ENCODE data around the gene IFNG-AS1.

IFNG-AS1 gene

DNA sequence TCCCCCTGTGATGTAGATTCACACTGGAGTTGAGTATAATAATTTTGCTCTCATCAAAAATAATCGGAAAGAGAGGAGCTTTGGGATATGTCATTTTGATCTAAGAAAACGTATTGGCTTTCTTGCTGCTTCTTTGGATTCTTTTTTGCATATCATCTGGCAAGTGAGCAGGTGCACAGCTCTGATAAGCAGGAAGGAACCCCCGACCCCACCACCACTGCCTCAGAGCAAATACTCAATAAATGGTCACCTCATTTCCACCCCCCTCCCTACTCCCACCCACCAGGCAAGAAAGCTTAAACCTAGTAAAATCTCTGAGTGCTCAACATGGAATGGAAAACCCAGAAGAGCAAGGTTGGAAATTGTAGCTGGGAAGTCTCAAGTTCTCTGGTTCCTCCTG, 49.4 kb downstream of the IFNG-AS1 start:
- Mint-ChIP-seq H3K27ac (peak overlapping the region; percentile 75), H3K4me1 (peaks cover 63% of the 10 kb centered on the region), H3K36me3 (peaks cover 4% of the 10 kb centered on the region), H3K4me3 (no peak overlapping the region), H3K9me3 (peaks cover 5% of the 10 kb centered on the region)
- no peak for DNase-seq (ENCODE audit: low spot score in 2 of 2)
- no peak for ATAC-seq

DNA sequence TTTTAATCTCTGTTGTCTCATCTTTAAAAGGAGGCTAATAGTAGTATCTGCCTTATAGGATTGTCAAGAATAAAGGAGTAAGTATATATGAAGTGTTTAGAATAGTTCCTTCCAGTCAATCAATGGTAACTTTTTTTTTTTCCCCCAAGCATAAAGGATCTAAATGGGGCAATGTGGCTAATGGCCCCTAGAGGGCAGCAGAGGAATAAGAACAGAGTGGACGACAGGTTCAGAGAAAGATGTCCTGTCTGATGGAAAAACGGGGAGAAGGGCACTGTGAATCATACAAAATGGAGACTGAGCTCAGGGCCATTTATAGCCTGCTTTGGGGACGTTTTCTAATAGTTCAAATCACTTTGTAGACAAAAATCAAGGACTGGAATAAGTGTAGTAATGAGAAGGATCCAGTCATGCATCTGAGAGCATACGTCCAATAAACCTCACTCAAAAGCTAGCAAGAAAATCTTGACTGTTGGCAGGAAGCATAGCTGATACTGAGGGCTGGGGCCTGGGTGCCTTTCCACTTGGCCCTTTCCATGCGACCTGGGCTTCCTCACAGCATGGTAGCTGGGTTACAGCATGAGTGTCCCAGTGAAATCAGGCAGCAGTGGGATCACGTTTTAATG, 51.3 kb downstream of the IFNG-AS1 start:
- Mint-ChIP-seq H3K36me3 (peaks cover 4% of the 10 kb centered on the region), H3K27ac (peak overlapping the region; percentile 90), H3K4me1 (peaks cover 58% of the 10 kb centered on the region), H3K4me3 (peak overlapping the region; percentile 32), H3K9me3 (peaks cover 3% of the 10 kb centered on the region)
- ATAC-seq (peak; percentile 65), DNase-seq (ENCODE audit: low spot score in 2 of 2) (peak; percentile 51 to 83)

GRCh38 chr12:68042212-68042699, 53.0 kb downstream of the IFNG-AS1 start:
- Mint-ChIP-seq H3K4me3 (peak overlapping the region; percentile 32), H3K9me3 (no peaks in the 10 kb centered on the region), H3K36me3 (peaks cover 4% of the 10 kb centered on the region), H3K27ac (peak overlapping the region; percentile 90), H3K4me1 (peaks cover 45% of the 10 kb centered on the region)
- DNase-seq (ENCODE audit: low spot score in 2 of 2), result peak in 1 of 2 donors; percentile 70
- peak; percentile 80 for ATAC-seq

- H3K36me3 Mint-ChIP-seq, result peaks cover 4% of the 10 kb centered on the region
- H3K4me1 Mint-ChIP-seq, result peaks cover 33% of the 10 kb centered on the region
- DNase-seq (ENCODE audit: low spot score in 2 of 2) (no peak), ATAC-seq (peak; percentile 44)
- no peak overlapping the region for H3K27ac Mint-ChIP-seq
- H3K4me3 Mint-ChIP-seq, result no peak overlapping the region
- H3K9me3 Mint-ChIP-seq, result no peaks in the 10 kb centered on the region
Observed at GRCh38 chr12:68043435-68043834, 54.2 kb downstream of the IFNG-AS1 start.

DNA sequence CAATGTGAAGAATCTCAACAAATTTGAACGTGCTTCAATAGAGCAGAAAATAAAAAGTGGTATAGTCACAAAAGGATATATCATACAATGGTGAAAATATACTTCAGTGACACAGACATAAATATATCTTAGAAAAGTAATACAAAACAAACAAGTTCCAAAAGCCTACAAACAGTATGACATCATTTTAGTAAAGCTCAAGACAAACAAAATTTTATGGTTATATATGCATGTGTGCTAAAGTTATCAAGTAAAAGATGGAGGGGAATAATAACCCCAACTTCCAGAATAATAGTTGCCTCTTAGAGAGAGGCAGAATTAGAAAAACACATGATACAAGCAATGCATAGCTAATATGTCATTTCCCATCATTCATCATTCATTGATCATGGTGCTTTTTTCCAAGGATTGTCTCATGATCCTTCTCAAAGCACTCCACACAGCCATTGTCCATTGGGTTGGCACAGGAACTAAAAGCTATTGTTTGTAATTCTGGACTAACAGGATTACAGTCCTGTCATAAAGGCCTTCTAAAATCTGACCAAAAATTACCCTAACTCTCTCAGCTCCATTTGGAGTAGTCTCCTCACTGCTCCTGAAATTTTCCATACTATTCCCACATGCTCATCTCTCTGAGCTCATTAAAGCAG, 59.5 kb downstream of the IFNG-AS1 start:
- Mint-ChIP-seq H3K4me1 (no peaks in the 10 kb centered on the region), H3K36me3 (no peaks in the 10 kb centered on the region), H3K9me3 (no peaks in the 10 kb centered on the region), H3K4me3 (no peak overlapping the region), H3K27ac (no peak overlapping the region)
- no peak for DNase-seq (ENCODE audit: low spot score in 2 of 2)
- ATAC-seq, result no peak

GRCh38 chr12:68056300-68056699, 67.1 kb downstream of the IFNG-AS1 start:
- H3K9me3 Mint-ChIP-seq, result peaks cover 13% of the 10 kb centered on the region
- no peaks in the 10 kb centered on the region for H3K4me1 Mint-ChIP-seq
- H3K27ac Mint-ChIP-seq, result no peak overlapping the region
- no peak for DNase-seq (ENCODE audit: low spot score in 2 of 2)
- H3K36me3 Mint-ChIP-seq, result no peaks in the 10 kb centered on the region
- ATAC-seq, result no peak
- no peak overlapping the region for H3K4me3 Mint-ChIP-seq

GRCh38 chr12:68063900-68064590, 74.8 kb downstream of the IFNG-AS1 start:
- Mint-ChIP-seq H3K9me3 (peaks cover 21% of the 10 kb centered on the region), H3K4me3 (no peak overlapping the region), H3K36me3 (peaks cover 7% of the 10 kb centered on the region), H3K4me1 (peaks cover 17% of the 10 kb centered on the region), H3K27ac (no peak overlapping the region)
- DNase-seq (ENCODE audit: low spot score in 2 of 2) (no peak), ATAC-seq (no peak)

- ATAC-seq (no peak), DNase-seq (ENCODE audit: low spot score in 2 of 2) (no peak)
- Mint-ChIP-seq H3K27ac (no peak overlapping the region), H3K4me3 (no peak overlapping the region), H3K36me3 (peaks cover 7% of the 10 kb centered on the region), H3K4me1 (peaks cover 24% of the 10 kb centered on the region), H3K9me3 (peaks cover 19% of the 10 kb centered on the region)
Observed at GRCh38 chr12:68065163-68065562, 75.9 kb downstream of the IFNG-AS1 start.

DNA sequence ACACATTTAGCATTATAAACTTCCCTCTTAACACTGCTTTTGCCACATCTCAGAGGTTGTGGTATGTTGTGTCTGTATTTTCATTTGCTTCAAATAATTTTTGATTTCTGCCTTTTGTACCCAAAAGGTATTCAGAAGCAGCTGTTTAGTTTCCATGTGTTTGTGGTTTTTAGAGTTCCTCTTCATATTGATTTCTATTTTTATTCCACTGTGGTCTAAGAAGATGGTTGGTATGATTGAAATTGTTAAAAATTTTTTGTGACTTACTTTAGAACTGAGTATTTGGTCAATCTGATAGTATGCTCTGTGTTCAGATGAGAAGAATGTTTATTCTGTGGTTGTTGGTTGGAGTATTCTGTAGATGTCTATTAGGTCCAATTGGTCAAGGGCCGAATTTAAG, 76.4 kb downstream of the IFNG-AS1 start:
- Mint-ChIP-seq H3K9me3 (peaks cover 19% of the 10 kb centered on the region), H3K27ac (no peak overlapping the region), H3K4me3 (no peak overlapping the region), H3K4me1 (peaks cover 29% of the 10 kb centered on the region), H3K36me3 (peaks cover 7% of the 10 kb centered on the region)
- ATAC-seq, result no peak
- no peak for DNase-seq (ENCODE audit: low spot score in 2 of 2)

DNA sequence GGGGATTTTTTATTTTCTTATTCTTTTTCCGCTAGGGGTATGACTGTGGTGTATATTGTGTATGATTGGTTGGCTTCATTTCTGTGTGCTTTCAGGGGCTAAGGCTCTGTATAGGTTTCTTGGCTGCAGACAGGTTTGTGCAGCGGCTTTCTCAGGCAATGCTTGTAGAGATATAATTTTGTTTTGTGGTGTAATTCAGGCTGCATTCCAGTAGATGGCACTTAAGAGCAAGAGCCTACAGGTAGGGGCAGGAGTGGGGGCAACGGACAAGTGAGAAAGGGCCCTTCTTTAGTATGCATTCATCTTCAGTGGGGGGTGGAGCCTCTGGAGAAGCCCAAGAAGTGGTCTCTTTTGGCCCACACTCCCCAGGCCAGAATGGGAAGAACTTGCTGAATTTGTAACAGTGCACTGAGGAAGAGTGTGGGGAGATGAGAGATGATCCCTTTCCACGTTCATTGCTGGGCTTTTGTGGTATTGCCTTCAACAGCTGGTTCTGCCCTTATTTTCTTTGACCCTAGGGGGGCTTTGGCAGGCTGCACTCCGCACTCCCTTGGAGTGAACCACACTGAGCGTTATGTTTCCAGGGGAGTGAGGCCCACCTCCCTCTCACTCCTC, 78.6 kb downstream of the IFNG-AS1 start:
- H3K4me1 Mint-ChIP-seq, result peaks cover 29% of the 10 kb centered on the region
- no peak overlapping the region for H3K4me3 Mint-ChIP-seq
- no peak overlapping the region for H3K27ac Mint-ChIP-seq
- H3K36me3 Mint-ChIP-seq, result peaks cover 7% of the 10 kb centered on the region
- ATAC-seq, result no peak
- no peak for DNase-seq (ENCODE audit: low spot score in 2 of 2)
- peaks cover 9% of the 10 kb centered on the region for H3K9me3 Mint-ChIP-seq

DNA sequence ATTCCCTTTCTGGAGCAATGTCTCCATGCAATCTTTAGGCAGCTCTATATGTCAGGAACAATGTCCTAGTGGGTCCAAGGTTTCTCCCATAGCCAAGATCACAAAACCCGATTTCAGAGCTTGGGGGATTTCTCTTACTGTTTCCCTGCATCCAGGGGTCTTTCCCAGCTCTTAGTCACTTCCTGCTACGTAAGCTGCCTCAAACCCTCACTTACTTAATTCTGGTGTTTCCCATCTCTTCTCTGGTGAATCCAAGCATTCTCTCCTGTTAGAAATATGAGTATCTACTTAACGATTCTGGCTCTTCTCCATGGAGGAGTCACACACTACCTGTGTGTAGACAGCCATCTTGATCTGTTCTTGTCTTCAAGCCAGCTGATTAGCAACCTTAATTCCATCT, 80.0 kb downstream of the IFNG-AS1 start:
- DNase-seq (ENCODE audit: low spot score in 2 of 2) (no peak), ATAC-seq (no peak)
- peaks cover 29% of the 10 kb centered on the region for H3K4me1 Mint-ChIP-seq
- H3K27ac Mint-ChIP-seq, result no peak overlapping the region
- H3K9me3 Mint-ChIP-seq, result peaks cover 9% of the 10 kb centered on the region
- no peak overlapping the region for H3K4me3 Mint-ChIP-seq
- H3K36me3 Mint-ChIP-seq, result peaks cover 7% of the 10 kb centered on the region
